Smooth muscle cell (in vitro differentiated cells): ENCODE measurements around the gene CD200R1. TPM values are rescaled to one million over a fixed set of nuclear protein-coding genes. Genes with fewer than 3 reads are reported as not detected.

Source experiments
- DNase-seq: peaks from one replicate; lab custom pipeline; 2025; ENCODE audit not compliant: unreplicated experiment; lab: John Stamatoyannopoulos, UW
- H2AFZ ChIP-seq: fragments of 200-600 bp; sonication (generic); 2 replicates; pipeline ENCODE4 v1.6.0; 2016; ENCODE audit warnings: antibody characterized with exemption, low read depth, mild to moderate bottlenecking
- H3F3A ChIP-seq: fragments of 200-600 bp; sonication (generic); 2 replicates; pipeline ENCODE4 v1.6.0; 2017; ENCODE audit warnings: antibody characterized with exemption, low read depth
- H3K27ac ChIP-seq: fragments of 200-600 bp; sonication (generic); 2 replicates; pipeline ENCODE4 v1.5.1; 2016; ENCODE audit warnings: low read depth, mild to moderate bottlenecking
- H3K27me3 ChIP-seq: fragments of 200-600 bp; sonication (generic); 2 replicates; pipeline ENCODE4 v1.6.1; 2016; ENCODE audit warnings: low read depth, mild to moderate bottlenecking
- H3K36me3 ChIP-seq: fragments of 200-600 bp; sonication (generic); 2 replicates; pipeline ENCODE4 v1.5.1; 2016; ENCODE audit warnings: low read depth
- H3K4me1 ChIP-seq: fragments of 200-600 bp; sonication (generic); 2 replicates; pipeline ENCODE4 v1.5.1; 2016; ENCODE audit warnings: low read depth
- H3K4me2 ChIP-seq: fragments of 200-600 bp; sonication (generic); 2 replicates; pipeline ENCODE4 v1.6.0; 2016; ENCODE audit warnings: mild to moderate bottlenecking
- H3K4me3 ChIP-seq: fragments of 200-600 bp; sonication (generic); 2 replicates; pipeline ENCODE4 v1.5.1; 2016; ENCODE audit warnings: mild to moderate bottlenecking
- H3K79me2 ChIP-seq: fragments of 200-600 bp; sonication (generic); 2 replicates; pipeline ENCODE4 v1.6.0; 2016; ENCODE audit warnings: low read depth, mild to moderate bottlenecking
- H3K9ac ChIP-seq: fragments of 200-600 bp; sonication (generic); 2 replicates; pipeline ENCODE4 v1.6.0; 2016; ENCODE audit warnings: low read depth
- H3K9me3 ChIP-seq: fragments of 200-600 bp; sonication (generic); replicated peaks from 2 replicates; pipeline ENCODE4 v1.5.1; 2016; ENCODE audit warnings: low read depth
- H4K20me1 ChIP-seq: fragments of 200-600 bp; sonication (generic); 2 replicates; pipeline ENCODE4 v1.6.0; 2016; ENCODE audit warnings: low read depth
- CTCF ChIP-seq: fragments of 200-600 bp; sonication (generic); IDR thresholded peaks from 2 replicates; pipeline ENCODE4 v1.5.1; 2017; ENCODE audit warnings: borderline replicate concordance, mild to moderate bottlenecking, antibody characterized with exemption; ENCODE audit not compliant: insufficient read depth, poor library complexity, severe bottlenecking
- WGBS: methylation state at CpG from one replicate; pipeline ENCODE4 v1.1.7; 2016; ENCODE audit warnings: low lambda C conversion rate; 5-methylcytosine and 5-hydroxymethylcytosine counted together
- polyA plus RNA-seq: library from polyadenylated mRNA; unstranded; fragments of >200 nt; fragmentation: Nextera tagmentation; extraction: Ambion mirVana; gene quantifications from 2 replicates; pipeline ENCODE4 v1.2.1, GENCODE V29; 2016
- total RNA-seq: library from RNA; depleted of rRNA; stranded (reverse); fragments of >200 nt; gene quantifications from 2 replicates; pipeline ENCODE4 v1.2.3, GENCODE V29; 2014

CD200R1 gene
- total and polyA plus RNA-seq, 2 experiments from 2014 or later = 1.1 TPM; not detected in 1

GRCh38 chr3:113006359-113007056, 31.6 kb upstream of the CD200R1 start:
- H3K9me3 ChIP-seq = no peaks in the 10 kb centered on the region
- no peak for DNase-seq
- H2AFZ ChIP-seq = no peak overlapping the region
- no peak overlapping the region for H3K4me2 ChIP-seq
- no peak for TF ChIP-seq CTCF
- no peaks in the 10 kb centered on the region for H3F3A ChIP-seq
- H3K27ac ChIP-seq = no peak overlapping the region
- H3K27me3 ChIP-seq = no peaks in the 10 kb centered on the region
- WGBS = 97% methylated on average over 4 of the region's 4 CpGs
- peaks cover 22% of the 10 kb centered on the region for H3K36me3 ChIP-seq
- H3K9ac ChIP-seq = no peak overlapping the region
- peaks cover 16% of the 10 kb centered on the region for H3K79me2 ChIP-seq
- H3K4me3 ChIP-seq = no peak overlapping the region
- no peaks in the 10 kb centered on the region for H3K4me1 ChIP-seq
- H4K20me1 ChIP-seq = peaks cover 24% of the 10 kb centered on the region

GRCh38 chr3:113005611-113006010, 30.7 kb upstream of the CD200R1 start:
- H3K36me3 ChIP-seq = peaks cover 24% of the 10 kb centered on the region
- TF ChIP-seq CTCF = no peak
- 95% methylated on average over 7 of the region's 7 CpGs for WGBS
- DNase-seq = no peak
- no peak overlapping the region for H3K27ac ChIP-seq
- no peak overlapping the region for H3K4me2 ChIP-seq
- H3K9me3 ChIP-seq = no peaks in the 10 kb centered on the region
- H3F3A ChIP-seq = no peaks in the 10 kb centered on the region
- H4K20me1 ChIP-seq = peaks cover 22% of the 10 kb centered on the region
- no peak overlapping the region for H3K4me3 ChIP-seq
- peaks cover 8% of the 10 kb centered on the region for H3K79me2 ChIP-seq
- H3K4me1 ChIP-seq = no peaks in the 10 kb centered on the region
- no peak overlapping the region for H2AFZ ChIP-seq
- no peak overlapping the region for H3K9ac ChIP-seq
- H3K27me3 ChIP-seq = no peaks in the 10 kb centered on the region

GRCh38 chr3:113002679-113003078, 27.8 kb upstream of the CD200R1 start:
- H3K9ac ChIP-seq = no peak overlapping the region
- H3K4me1 ChIP-seq = no peaks in the 10 kb centered on the region
- no peak overlapping the region for H3K4me2 ChIP-seq
- H4K20me1 ChIP-seq = peaks cover 2% of the 10 kb centered on the region
- H2AFZ ChIP-seq = no peak overlapping the region
- no peaks in the 10 kb centered on the region for H3K79me2 ChIP-seq
- peaks cover 28% of the 10 kb centered on the region for H3K36me3 ChIP-seq
- no peak overlapping the region for H3K4me3 ChIP-seq
- H3F3A ChIP-seq = no peaks in the 10 kb centered on the region
- no peak for DNase-seq
- H3K27me3 ChIP-seq = no peaks in the 10 kb centered on the region
- no peak overlapping the region for H3K27ac ChIP-seq
- no peak for TF ChIP-seq CTCF
- H3K9me3 ChIP-seq = no peaks in the 10 kb centered on the region

GRCh38 chr3:113002037-113002436, 27.1 kb upstream of the CD200R1 start:
- Histone ChIP-seq H3K79me2 (no peaks in the 10 kb centered on the region), H3K9ac (no peak overlapping the region), H2AFZ (no peak overlapping the region), H3K4me3 (no peak overlapping the region), H3K4me1 (no peaks in the 10 kb centered on the region), H3K27me3 (no peaks in the 10 kb centered on the region), H3K27ac (no peak overlapping the region), H3K9me3 (no peaks in the 10 kb centered on the region), H3F3A (no peaks in the 10 kb centered on the region), H3K36me3 (peaks cover 22% of the 10 kb centered on the region), H4K20me1 (no peaks in the 10 kb centered on the region), H3K4me2 (no peak overlapping the region)
- no peak for TF ChIP-seq CTCF
- DNase-seq = no peak
